H9 (cell line): ENCODE results near the gene ROBO1. TPM values are rescaled to one million over a fixed set of nuclear protein-coding genes. Genes with fewer than 3 reads are reported as not detected.

ENCODE experiments used
- DNase-seq: peaks from one replicate; pipeline ENCODE4 v3.0.0-alpha.2; 2017
- H2AFZ ChIP-seq: one replicate; pipeline ENCODE4 v1.6.1; 2013; ENCODE audit warnings: mild to moderate bottlenecking, low read length, control low read depth, moderate library complexity
- H2AK5ac ChIP-seq: 2 replicates; pipeline ENCODE4 v1.6.1; 2013; ENCODE audit warnings: low read length, control low read depth, mixed read lengths; ENCODE audit not compliant: insufficient read length
- H2BK120ac ChIP-seq: one replicate; pipeline ENCODE4 v1.6.1; 2013; ENCODE audit warnings: low read depth, mild to moderate bottlenecking, low read length, control low read depth, inconsistent platforms; ENCODE audit not compliant: poor library complexity, severe bottlenecking
- H2BK12ac ChIP-seq: 2 replicates; pipeline ENCODE4 v1.6.1; 2013; ENCODE audit warnings: low read length, control low read depth, mixed read lengths, low read depth; ENCODE audit not compliant: insufficient read length
- H2BK15ac ChIP-seq: 2 replicates; pipeline ENCODE4 v1.6.1; 2013; ENCODE audit warnings: low read depth, low read length, control low read depth
- H2BK20ac ChIP-seq: one replicate; pipeline ENCODE4 v1.6.1; 2013; ENCODE audit warnings: low read depth, mild to moderate bottlenecking, low read length, control low read depth, inconsistent platforms; ENCODE audit not compliant: poor library complexity, severe bottlenecking
- H2BK5ac ChIP-seq: 2 replicates; pipeline ENCODE4 v1.6.1; 2013; ENCODE audit warnings: low read length, control low read depth, mixed read lengths; ENCODE audit not compliant: insufficient read length
- H3K14ac ChIP-seq: 2 replicates; pipeline ENCODE4 v1.6.1; 2013; ENCODE audit warnings: low read length, control low read depth; ENCODE audit not compliant: insufficient read depth
- H3K18ac ChIP-seq: 2 replicates; pipeline ENCODE4 v1.6.1; 2013; ENCODE audit warnings: low read depth, mild to moderate bottlenecking, mixed read lengths, low read length, control low read depth; ENCODE audit not compliant: insufficient read length
- H3K23ac ChIP-seq: 2 replicates; pipeline ENCODE4 v1.6.1; 2013; ENCODE audit warnings: low read length, control low read depth, mixed read lengths, low read depth; ENCODE audit not compliant: insufficient read length
- H3K23me2 ChIP-seq: 2 replicates; pipeline ENCODE4 v1.6.1; 2013; ENCODE audit warnings: low read depth, mild to moderate bottlenecking, mixed read lengths, low read length, control low read depth; ENCODE audit not compliant: insufficient read length, poor library complexity, severe bottlenecking
- H3K27ac ChIP-seq: 2 replicates; pipeline ENCODE4 v1.5.1; 2013; ENCODE audit warnings: low read length, control low read depth, mixed read lengths, low read depth; ENCODE audit not compliant: insufficient read length
- H3K27me3 ChIP-seq: 2 replicates; pipeline ENCODE4 v1.6.1; 2013; ENCODE audit warnings: low read length, control low read depth, inconsistent platforms; ENCODE audit not compliant: insufficient read depth
- H3K4ac ChIP-seq: 2 replicates; pipeline ENCODE4 v1.6.1; 2013; ENCODE audit warnings: low read depth, mild to moderate bottlenecking, control low read depth, inconsistent platforms, low read length, moderate library complexity
- H3K4me1 ChIP-seq: 2 replicates; pipeline ENCODE4 v1.6.1; 2013; ENCODE audit warnings: low read length, control low read depth, inconsistent platforms; ENCODE audit not compliant: insufficient read depth
- H3K4me2 ChIP-seq: 2 replicates; pipeline ENCODE4 v1.6.1; 2013; ENCODE audit warnings: low read length, control low read depth, mixed read lengths; ENCODE audit not compliant: insufficient read length, insufficient read depth
- H3K56ac ChIP-seq: 2 replicates; pipeline ENCODE4 v1.6.1; 2013; ENCODE audit warnings: low read depth, mild to moderate bottlenecking, mixed read lengths, low read length, control low read depth; ENCODE audit not compliant: insufficient read length
- H3K79me1 ChIP-seq: 2 replicates; pipeline ENCODE4 v1.6.1; 2013; ENCODE audit warnings: low read depth, mild to moderate bottlenecking, moderate library complexity, low read length, control low read depth, inconsistent platforms; ENCODE audit not compliant: insufficient read depth, poor library complexity, severe bottlenecking
- H3K79me2 ChIP-seq: 2 replicates; pipeline ENCODE4 v1.6.1; 2013; ENCODE audit warnings: low read length, control low read depth, inconsistent platforms; ENCODE audit not compliant: insufficient read depth
- H3K9ac ChIP-seq: 2 replicates; pipeline ENCODE4 v1.6.1; 2013; ENCODE audit warnings: low read length, control low read depth, mixed read lengths; ENCODE audit not compliant: insufficient read length; ENCODE audit errors: extremely low read depth
- H3K9me3 ChIP-seq: one replicate; pipeline ENCODE4 v1.6.1; 2013; ENCODE audit warnings: low read depth, low read length, inconsistent platforms; ENCODE audit not compliant: control insufficient read depth
- H3T11ph ChIP-seq: one replicate; pipeline ENCODE4 v1.6.1; 2013; ENCODE audit warnings: mild to moderate bottlenecking, low read length, control low read depth, inconsistent platforms
- H4K20me1 ChIP-seq: one replicate; pipeline ENCODE4 v1.6.1; 2013; ENCODE audit not compliant: control insufficient read depth, insufficient read length, insufficient read depth
- H4K5ac ChIP-seq: 2 replicates; pipeline ENCODE4 v1.6.1; 2013; ENCODE audit warnings: low read depth, mild to moderate bottlenecking, mixed read lengths, low read length, control low read depth; ENCODE audit not compliant: insufficient read length
- H4K8ac ChIP-seq: replicated peaks from 2 replicates; pipeline ENCODE4 v1.6.1; 2013; ENCODE audit warnings: low read length, control low read depth, mixed read lengths, low read depth; ENCODE audit not compliant: insufficient read length
- H4K91ac ChIP-seq: 2 replicates; pipeline ENCODE4 v1.6.1; 2013; ENCODE audit warnings: low read depth, mild to moderate bottlenecking, moderate library complexity, mixed read lengths, low read length, control low read depth; ENCODE audit not compliant: insufficient read length
- H3K27ac Mint-ChIP-seq, 3 experiments: 2 replicates in 2 of 3; 3 replicates in 1 of 3; pipeline ENCODE4 v1.8.0; 2020 to 2021; ENCODE audit warnings: mixed read lengths in 3 of 3, mild to moderate bottlenecking in 1 of 3, moderate library complexity in 1 of 3
- H3K27me3 Mint-ChIP-seq: 2 replicates; pipeline ENCODE4 v1.8.0; 2021; ENCODE audit warnings: low read depth, mild to moderate bottlenecking, moderate library complexity, mixed read lengths
- H3K36me3 Mint-ChIP-seq, 3 experiments: 2 replicates in 2 of 3; 3 replicates in 1 of 3; pipeline ENCODE4 v1.8.0; 2020 to 2021; ENCODE audit warnings: low read depth in 3 of 3, mixed read lengths in 3 of 3; ENCODE audit not compliant: insufficient read depth in 1 of 3
- H3K4me1 Mint-ChIP-seq, 2 experiments: 2 replicates each; pipeline ENCODE4 v1.8.0; 2020; ENCODE audit warnings: mixed read lengths in 2 of 2
- H3K4me3 Mint-ChIP-seq, 2 experiments: 2 replicates in 1 of 2; 3 replicates in 1 of 2; pipeline ENCODE4 v1.8.0; 2020 to 2021; ENCODE audit warnings: mild to moderate bottlenecking in 2 of 2, mixed read lengths in 2 of 2, moderate library complexity in 1 of 2
- H3K9me3 Mint-ChIP-seq, 2 experiments: 2 replicates in 1 of 2; 3 replicates in 1 of 2; pipeline ENCODE4 v1.8.0; 2020; ENCODE audit warnings: mild to moderate bottlenecking in 2 of 2, mixed read lengths in 2 of 2, moderate library complexity in 1 of 2
- CTCF ChIP-seq: fragments of 200-600 bp; sonication (generic); conservative IDR thresholded peaks from 3 replicates; pipeline ENCODE4 v1.8.0; 2021; ENCODE audit warnings: antibody characterized with exemption, mild to moderate bottlenecking
- WGBS: extraction: QIAGEN DNeasy Blood & Tissue Kit; methylation state at CpG from one replicate; pipeline ENCODE4 v1.1.7; 2013; ENCODE audit warnings: missing lambda C conversion rate, low lambda C conversion rate, mixed read lengths; ENCODE audit not compliant: insufficient read length; ENCODE audit errors: extremely low coverage; 5-methylcytosine and 5-hydroxymethylcytosine counted together
- total RNA-seq: library from RNA; stranded (reverse); gene quantifications from 2 replicates; pipeline ENCODE4 v1.2.1, GENCODE V29; 2021

ROBO1 gene
- total RNA-seq, 1 experiment from 2014 or later = 62.7 TPM

GRCh38 chr3:78697426-78697825, 1070.4 kb downstream of the ROBO1 start:
- Histone ChIP-seq H3K18ac (no peak overlapping the region), H3K9ac (no peak overlapping the region), H3T11ph (no peak overlapping the region), H3K9me3 (no peaks in the 10 kb centered on the region), H2BK5ac (no peak overlapping the region), H2BK120ac (no peak overlapping the region), H3K56ac (no peak overlapping the region), H3K23me2 (no peaks in the 10 kb centered on the region), H2BK12ac (no peak overlapping the region), H3K4ac (no peak overlapping the region), H4K20me1 (no peaks in the 10 kb centered on the region), H2BK15ac (no peak overlapping the region), H3K4me1 (no peaks in the 10 kb centered on the region), H3K79me2 (no peaks in the 10 kb centered on the region), H2AK5ac (no peak overlapping the region), H3K27me3 (no peaks in the 10 kb centered on the region), H3K23ac (no peak overlapping the region), H3K27ac (no peak overlapping the region), H3K79me1 (no peaks in the 10 kb centered on the region), H4K5ac (no peak overlapping the region), H3K14ac (no peak overlapping the region), H4K91ac (no peak overlapping the region), H2BK20ac (no peak overlapping the region), H4K8ac (no peak overlapping the region), H3K4me2 (no peak overlapping the region), H2AFZ (no peak overlapping the region)
- Mint-ChIP-seq H3K4me3 (no peak overlapping the region), H3K36me3 (no peaks in the 10 kb centered on the region), H3K27ac (no peak overlapping the region), H3K4me1 (no peaks in the 10 kb centered on the region), H3K9me3 (no peaks in the 10 kb centered on the region), H3K27me3 (no peaks in the 10 kb centered on the region)
- no CpG with 5 or more reads among the region's 5 CpGs for WGBS
- no peak for TF ChIP-seq CTCF
- DNase-seq = no peak
